ENCODE data around the gene FCER1G. TPM values are rescaled to one million over a fixed set of nuclear protein-coding genes. Genes with fewer than 3 reads are reported as not detected.

Gene FCER1G
- total and polyA plus RNA-seq, 8 donors: 1.3 to 25.0 (median 11.9) TPM

- TF ChIP-seq, protein P1, sequence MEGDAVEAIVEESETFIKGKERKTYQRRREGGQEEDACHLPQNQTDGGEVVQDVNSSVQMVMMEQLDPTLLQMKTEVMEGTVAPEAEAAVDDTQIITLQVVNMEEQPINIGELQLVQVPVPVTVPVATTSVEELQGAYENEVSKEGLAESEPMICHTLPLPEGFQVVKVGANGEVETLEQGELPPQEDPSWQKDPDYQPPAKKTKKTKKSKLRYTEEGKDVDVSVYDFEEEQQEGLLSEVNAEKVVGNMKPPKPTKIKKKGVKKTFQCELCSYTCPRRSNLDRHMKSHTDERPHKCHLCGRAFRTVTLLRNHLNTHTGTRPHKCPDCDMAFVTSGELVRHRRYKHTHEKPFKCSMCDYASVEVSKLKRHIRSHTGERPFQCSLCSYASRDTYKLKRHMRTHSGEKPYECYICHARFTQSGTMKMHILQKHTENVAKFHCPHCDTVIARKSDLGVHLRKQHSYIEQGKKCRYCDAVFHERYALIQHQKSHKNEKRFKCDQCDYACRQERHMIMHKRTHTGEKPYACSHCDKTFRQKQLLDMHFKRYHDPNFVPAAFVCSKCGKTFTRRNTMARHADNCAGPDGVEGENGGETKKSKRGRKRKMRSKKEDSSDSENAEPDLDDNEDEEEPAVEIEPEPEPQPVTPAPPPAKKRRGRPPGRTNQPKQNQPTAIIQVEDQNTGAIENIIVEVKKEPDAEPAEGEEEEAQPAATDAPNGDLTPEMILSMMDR (IDR thresholded peaks at IDR 0.05): peak; percentile 86 to 94 (median 91)
- H3K4me1 ChIP-seq: peaks cover 0 to 11% (median 0%) of the 10 kb centered on the region in 3 donors
- no peak for FAIRE-seq
- no peaks in the 10 kb centered on the region for H3K9me3 ChIP-seq
- no peak overlapping the region for H3K27ac ChIP-seq
- intact Hi-C loops (cut with DNase I): loop anchor here in 1 of 3 donors (5.0 to 10.0 kb wide), 2 partner anchors 70 to 147 kb away; no protein-coding TSS in a partner anchor
- peak; percentile 68 to 77 (median 70) for ATAC-seq
- WGBS, 2 donors: 42 to 50% methylated on average over 11 of the region's 11 CpGs
- DNase-seq: peak; percentile 70 to 93 (median 85)
- peak overlapping the region in 1 of 4 donors; percentile 26 for H3K4me3 ChIP-seq
- H3K36me3 ChIP-seq: no peaks in the 10 kb centered on the region
- no peaks in the 10 kb centered on the region for H3K27me3 ChIP-seq
Observed at GRCh38 chr1:161227196-161227871, 12.2 kb downstream of the FCER1G start.

GRCh38 chr1:161228032-161228431, 12.9 kb downstream of the FCER1G start:
- intact Hi-C loops (cut with DNase I): loop anchor here in 1 of 3 donors (5.0 to 10.0 kb wide), 2 partner anchors 69 to 147 kb away; no protein-coding TSS in a partner anchor
- Histone ChIP-seq H3K27ac (no peak overlapping the region), H3K4me1 (peaks cover 0 to 11% (median 0%) of the 10 kb centered on the region in 3 donors), H3K4me3 (no peak overlapping the region), H3K27me3 (no peaks in the 10 kb centered on the region), H3K36me3 (no peaks in the 10 kb centered on the region), H3K9me3 (no peaks in the 10 kb centered on the region)
- 92% methylated on average over 7 of the region's 7 CpGs for WGBS, 2 donors
- TF ChIP-seq, protein P1 (IDR thresholded peaks at IDR 0.05): no peak
- no peak for DNase-seq
- FAIRE-seq: no peak
- no peak for ATAC-seq

DNA sequence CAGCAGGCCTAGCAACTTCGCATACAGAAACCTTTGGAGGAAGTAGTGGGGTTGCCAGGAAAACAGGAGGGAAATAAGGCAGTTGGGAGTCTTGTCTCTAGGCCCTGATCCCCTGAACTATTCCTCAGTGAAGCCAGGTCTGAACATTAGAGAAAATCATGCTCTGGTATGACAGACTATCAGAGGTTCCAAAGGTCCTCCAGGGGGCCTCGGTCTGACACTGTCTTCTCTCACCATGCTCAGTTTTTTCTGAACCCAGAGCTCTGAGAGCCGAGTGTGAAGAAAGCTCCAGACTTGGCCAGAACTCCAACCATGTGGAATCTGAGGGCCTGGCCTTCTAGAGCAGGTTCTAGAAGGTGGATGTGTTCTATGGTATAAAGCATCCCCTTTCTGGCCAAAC, 14.8 kb downstream of the FCER1G start:
- no peak for ATAC-seq
- Histone ChIP-seq H3K27ac (no peak overlapping the region), H3K4me1 (peaks cover 0 to 11% (median 0%) of the 10 kb centered on the region in 3 donors), H3K9me3 (no peaks in the 10 kb centered on the region), H3K27me3 (no peaks in the 10 kb centered on the region), H3K36me3 (no peaks in the 10 kb centered on the region), H3K4me3 (no peak overlapping the region)
- intact Hi-C loops (cut with DNase I): loop anchor here in 2 of 3 donors (5.0 to 10.0 kb wide), 3 partner anchors 55 to 145 kb away; no protein-coding TSS in a partner anchor
- 66 to 69% methylated on average over 3 of the region's 3 CpGs for WGBS, 2 donors
- no peak for FAIRE-seq
- DNase-seq: no peak
- TF ChIP-seq, protein P1 (IDR thresholded peaks at IDR 0.05): no peak

DNA sequence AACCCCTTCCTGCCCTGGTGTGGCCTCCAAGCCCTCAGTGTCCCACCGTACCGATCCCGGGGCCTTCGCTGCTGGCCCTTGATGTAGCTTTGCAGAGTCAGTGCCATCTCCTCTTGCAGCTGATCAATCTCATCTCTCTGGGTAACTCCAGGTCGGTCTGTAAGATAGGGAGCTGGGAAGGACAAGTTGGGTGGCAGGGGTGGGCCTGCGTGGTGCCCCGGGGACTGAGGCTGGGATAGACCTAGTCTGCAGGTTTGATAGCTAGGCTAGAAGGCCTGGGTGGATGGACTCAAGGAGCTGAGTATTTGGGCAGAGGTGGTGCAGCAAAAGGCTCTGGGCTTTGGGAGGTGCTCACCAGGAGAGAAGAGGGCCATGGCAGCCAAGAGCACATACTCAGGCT, 15.7 kb downstream of the FCER1G start:
- FAIRE-seq (no peak), ATAC-seq (no peak), DNase-seq (no peak)
- 89 to 90% methylated on average over 7 of the region's 7 CpGs for WGBS, 2 donors
- Histone ChIP-seq H3K4me3 (no peak overlapping the region), H3K27me3 (no peaks in the 10 kb centered on the region), H3K36me3 (no peaks in the 10 kb centered on the region), H3K27ac (no peak overlapping the region), H3K4me1 (peaks cover 0 to 11% (median 0%) of the 10 kb centered on the region in 3 donors), H3K9me3 (no peaks in the 10 kb centered on the region)
- TF ChIP-seq, protein P1 (IDR thresholded peaks at IDR 0.05): no peak
- intact Hi-C loops (cut with DNase I): loop anchor here in 1 of 3 donors (10.0 kb wide), 1 partner anchor 54 kb away; no protein-coding TSS in a partner anchor

- H3K9me3 ChIP-seq: no peaks in the 10 kb centered on the region
- intact Hi-C loops (cut with DNase I): loop anchor here in 1 of 3 donors (10.0 kb wide), 1 partner anchor 52 kb away; no protein-coding TSS in a partner anchor
- TF ChIP-seq, protein P1 (IDR thresholded peaks at IDR 0.05): no peak
- DNase-seq (no peak), FAIRE-seq (no peak), ATAC-seq (no peak)
- no peak overlapping the region for H3K4me3 ChIP-seq
- H3K4me1 ChIP-seq: no peaks in the 10 kb centered on the region
- no peak overlapping the region for H3K27ac ChIP-seq
- H3K27me3 ChIP-seq: no peaks in the 10 kb centered on the region
- WGBS, 2 donors: 73 to 82% methylated on average over 9 of the region's 9 CpGs
- no peaks in the 10 kb centered on the region for H3K36me3 ChIP-seq
Observed at GRCh38 chr1:161233102-161233501, 18.0 kb downstream of the FCER1G start.
